ENCODE data around the gene TCF12.

The TCF12 gene

GRCh38 chr15:57297163-57297593, 378.7 kb downstream of the TCF12 start:
- DNase-seq (ENCODE audit: low read depth in 3 of 3), result no peak

- DNase-seq (ENCODE audit: low read depth in 3 of 3), result no peak
Measured at GRCh38 chr15:57297630-57298029, 379.2 kb downstream of the TCF12 start.

GRCh38 chr15:57298204-57298603, 379.8 kb downstream of the TCF12 start:
- no peak for DNase-seq (ENCODE audit: low read depth in 3 of 3)

- DNase-seq (ENCODE audit: low read depth in 3 of 3), result no peak
Measured at GRCh38 chr15:57298843-57299550, 380.6 kb downstream of the TCF12 start.

GRCh38 chr15:57301307-57301706, 382.9 kb downstream of the TCF12 start:
- DNase-seq (ENCODE audit: low read depth in 3 of 3), result no peak

GRCh38 chr15:57302640-57303257, 384.3 kb downstream of the TCF12 start:
- DNase-seq (ENCODE audit: low read depth in 3 of 3), result no peak

GRCh38 chr15:57305009-57305408, 386.6 kb downstream of the TCF12 start:
- DNase-seq (ENCODE audit: low read depth in 3 of 3), result no peak

- peak; percentile 68 to 89 (median 69) for DNase-seq (ENCODE audit: low read depth in 3 of 3)
Measured at GRCh38 chr15:57306161-57306943, 387.9 kb downstream of the TCF12 start.

GRCh38 chr15:57306944-57307411, 388.5 kb downstream of the TCF12 start:
- DNase-seq (ENCODE audit: low read depth in 3 of 3), result no peak

GRCh38 chr15:57307527-57308169, 389.2 kb downstream of the TCF12 start:
- no peak for DNase-seq (ENCODE audit: low read depth in 3 of 3)

- DNase-seq (ENCODE audit: low read depth in 3 of 3), result no peak
Measured at GRCh38 chr15:57308170-57308545, 389.7 kb downstream of the TCF12 start.

- DNase-seq (ENCODE audit: low read depth in 3 of 3), result no peak
Measured at GRCh38 chr15:57309856-57310760, 391.7 kb downstream of the TCF12 start.

GRCh38 chr15:57310876-57311275, 392.4 kb downstream of the TCF12 start:
- DNase-seq (ENCODE audit: low read depth in 3 of 3), result no peak

GRCh38 chr15:57312006-57312317, 393.5 kb downstream of the TCF12 start:
- DNase-seq (ENCODE audit: low read depth in 3 of 3), result no peak

GRCh38 chr15:57312318-57313133, 394.1 kb downstream of the TCF12 start:
- DNase-seq (ENCODE audit: low read depth in 3 of 3), result no peak

GRCh38 chr15:57313134-57313483, 394.7 kb downstream of the TCF12 start:
- no peak for DNase-seq (ENCODE audit: low read depth in 3 of 3)

- no peak for DNase-seq (ENCODE audit: low read depth in 3 of 3)
Measured at GRCh38 chr15:57314221-57314620, 395.8 kb downstream of the TCF12 start.

GRCh38 chr15:57316451-57316850, 398.0 kb downstream of the TCF12 start:
- no peak for DNase-seq (ENCODE audit: low read depth in 3 of 3)

GRCh38 chr15:57319226-57319918, 400.9 kb downstream of the TCF12 start:
- DNase-seq (ENCODE audit: low read depth in 3 of 3), result no peak
